Peyer's patch (tissue), 4 donors: Measurements from ENCODE around the gene PAK3. TPM values are rescaled to one million over a fixed set of nuclear protein-coding genes. Genes with fewer than 3 reads are reported as not detected.

ENCODE experiments used
- DNase-seq, 3 donors: peaks; one replicate each; pipeline ENCODE4 v3.0.0-alpha.2; 2017 to 2019
- H3K27ac ChIP-seq, 4 donors: fragments of 200-600 bp; sonication (generic); one replicate each; pipeline ENCODE4 v1.5.1; 2016 to 2019
- H3K27me3 ChIP-seq, 2 donors: fragments of 200-600 bp; sonication (generic); one replicate each; pipeline ENCODE4 v1.5.1; 2019
- H3K36me3 ChIP-seq, 3 donors: fragments of 200-600 bp; sonication (generic); one replicate each; pipeline ENCODE4 v1.5.1; 2016 to 2019
- H3K4me1 ChIP-seq, 4 donors: fragments of 200-600 bp; sonication (generic); one replicate each; pipeline ENCODE4 v1.5.1; 2016 to 2019
- H3K4me3 ChIP-seq, 4 donors: fragments of 200-600 bp; sonication (generic); 1 replicate in 3 of 4; 2 replicates in 1 of 4; pipeline ENCODE4 v1.5.1; 2016 to 2019; ENCODE audit warnings: mild to moderate bottlenecking in 1 of 4
- H3K9me3 ChIP-seq, 4 donors: fragments of 200-600 bp; sonication (generic); one replicate each; pipeline ENCODE4 v1.5.1; 2016 to 2019; ENCODE audit warnings: mild to moderate bottlenecking in 1 of 4
- POLR2A ChIP-seq, 2 donors: fragments of 450-650 bp; IDR thresholded peaks; one replicate each; pipeline ENCODE4 v1.5.1; 2017; ENCODE audit warnings: antibody characterized with exemption in 2 of 2, mild to moderate bottlenecking in 2 of 2, moderate library complexity in 2 of 2
- total RNA-seq, 4 donors: library from RNA; depleted of rRNA; stranded (reverse); fragments of >200 nt; gene quantifications; one replicate each; pipeline ENCODE4 v1.1.0, GENCODE V29; 2016
- TF ChIP-seq, protein P1 (sequence below), 6 experiments: fragments of 450-650 bp in 4 of 6; fragments of 200-600 bp in 2 of 6; sonication (generic) in 1 of 6; IDR thresholded peaks; one replicate each; pipeline ENCODE4 v1.5.1; 2017 to 2019; ENCODE audit warnings: antibody characterized with exemption in 6 of 6, mild to moderate bottlenecking in 3 of 6, moderate library complexity in 1 of 6

The PAK3 gene
- total RNA-seq, 4 donors from 2014 or later, result 0.13 to 8.3 (median 0.18) TPM

- TF ChIP-seq POLR2A (IDR thresholded peaks at IDR 0.05), result no peak
- TF ChIP-seq, protein P1, sequence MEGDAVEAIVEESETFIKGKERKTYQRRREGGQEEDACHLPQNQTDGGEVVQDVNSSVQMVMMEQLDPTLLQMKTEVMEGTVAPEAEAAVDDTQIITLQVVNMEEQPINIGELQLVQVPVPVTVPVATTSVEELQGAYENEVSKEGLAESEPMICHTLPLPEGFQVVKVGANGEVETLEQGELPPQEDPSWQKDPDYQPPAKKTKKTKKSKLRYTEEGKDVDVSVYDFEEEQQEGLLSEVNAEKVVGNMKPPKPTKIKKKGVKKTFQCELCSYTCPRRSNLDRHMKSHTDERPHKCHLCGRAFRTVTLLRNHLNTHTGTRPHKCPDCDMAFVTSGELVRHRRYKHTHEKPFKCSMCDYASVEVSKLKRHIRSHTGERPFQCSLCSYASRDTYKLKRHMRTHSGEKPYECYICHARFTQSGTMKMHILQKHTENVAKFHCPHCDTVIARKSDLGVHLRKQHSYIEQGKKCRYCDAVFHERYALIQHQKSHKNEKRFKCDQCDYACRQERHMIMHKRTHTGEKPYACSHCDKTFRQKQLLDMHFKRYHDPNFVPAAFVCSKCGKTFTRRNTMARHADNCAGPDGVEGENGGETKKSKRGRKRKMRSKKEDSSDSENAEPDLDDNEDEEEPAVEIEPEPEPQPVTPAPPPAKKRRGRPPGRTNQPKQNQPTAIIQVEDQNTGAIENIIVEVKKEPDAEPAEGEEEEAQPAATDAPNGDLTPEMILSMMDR (IDR thresholded peaks at IDR 0.05), result no peak
- no peaks in the 10 kb centered on the region for H3K36me3 ChIP-seq
- no peak overlapping the region for H3K4me3 ChIP-seq
Measured at GRCh38 chrX:111165902-111166301, 69.9 kb downstream of the PAK3 start.

DNA sequence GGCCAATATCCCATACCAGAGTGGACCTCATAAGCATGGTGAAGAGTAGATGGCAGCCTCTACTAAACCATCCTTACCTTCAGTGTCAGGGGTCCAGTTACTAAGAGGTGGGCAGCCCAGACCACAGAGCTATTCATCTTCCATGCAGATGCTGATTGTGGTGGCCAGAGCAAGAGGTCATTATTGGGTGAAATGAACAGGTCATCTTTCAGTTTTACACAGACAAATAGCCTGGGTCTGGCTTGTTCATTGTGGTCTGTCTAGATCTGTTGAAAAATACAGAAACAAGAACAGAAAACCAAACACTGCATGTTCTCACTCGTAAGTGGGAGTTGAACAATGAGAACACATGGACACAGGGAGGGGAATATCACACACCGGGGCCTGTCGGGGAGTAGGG is 71.3 kb downstream of the PAK3 start:
- H3K4me1 ChIP-seq, result no peaks in the 10 kb centered on the region
- H3K4me3 ChIP-seq, result no peak overlapping the region
- no peak for DNase-seq
- TF ChIP-seq, protein P1 (IDR thresholded peaks at IDR 0.05), result no peak
- no peaks in the 10 kb centered on the region for H3K9me3 ChIP-seq
- H3K27ac ChIP-seq, result no peak overlapping the region
- no peaks in the 10 kb centered on the region for H3K36me3 ChIP-seq
- H3K27me3 ChIP-seq, result no peaks in the 10 kb centered on the region

More at GRCh38 chrX:111165902-111166301, 69.9 kb downstream of the PAK3 start:
- DNase-seq, result no peak
- no peaks in the 10 kb centered on the region for H3K27me3 ChIP-seq
- H3K27ac ChIP-seq, result no peak overlapping the region
- H3K4me1 ChIP-seq, result no peaks in the 10 kb centered on the region
- H3K9me3 ChIP-seq, result no peaks in the 10 kb centered on the region

DNA sequence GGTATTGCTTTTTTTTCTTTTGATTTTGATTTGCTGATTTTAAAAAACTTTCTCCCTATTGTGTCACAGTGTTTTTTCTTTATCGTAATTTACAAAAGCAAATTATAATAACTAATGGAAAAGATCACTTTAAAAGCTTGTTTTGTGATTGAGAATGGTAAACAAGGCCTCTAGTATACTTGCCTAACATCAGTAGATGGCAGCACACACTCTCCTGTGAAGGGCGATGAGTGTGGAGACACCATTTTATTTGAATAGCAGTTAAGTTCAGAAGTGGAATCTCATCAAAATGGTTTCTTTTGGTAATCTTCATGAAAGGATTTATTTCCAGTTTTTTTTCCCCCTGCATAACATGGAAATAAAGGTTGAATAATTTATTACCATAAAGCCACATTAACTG is 72.3 kb downstream of the PAK3 start:
- Histone ChIP-seq H3K4me1 (no peaks in the 10 kb centered on the region), H3K36me3 (no peaks in the 10 kb centered on the region), H3K4me3 (no peak overlapping the region), H3K27me3 (no peaks in the 10 kb centered on the region), H3K9me3 (no peaks in the 10 kb centered on the region), H3K27ac (no peak overlapping the region)
- TF ChIP-seq, protein P1 (IDR thresholded peaks at IDR 0.05), result no peak
- TF ChIP-seq POLR2A (IDR thresholded peaks at IDR 0.05), result no peak
- DNase-seq, result no peak

- Histone ChIP-seq H3K4me1 (no peaks in the 10 kb centered on the region), H3K27ac (no peak overlapping the region), H3K4me3 (no peak overlapping the region), H3K27me3 (no peaks in the 10 kb centered on the region), H3K9me3 (no peaks in the 10 kb centered on the region), H3K36me3 (no peaks in the 10 kb centered on the region)
- no peak for DNase-seq
- no peak for TF ChIP-seq POLR2A (IDR thresholded peaks at IDR 0.05)
- TF ChIP-seq, protein P1 (IDR thresholded peaks at IDR 0.05), result no peak
Measured at GRCh38 chrX:111169141-111169540, 73.2 kb downstream of the PAK3 start.

DNA sequence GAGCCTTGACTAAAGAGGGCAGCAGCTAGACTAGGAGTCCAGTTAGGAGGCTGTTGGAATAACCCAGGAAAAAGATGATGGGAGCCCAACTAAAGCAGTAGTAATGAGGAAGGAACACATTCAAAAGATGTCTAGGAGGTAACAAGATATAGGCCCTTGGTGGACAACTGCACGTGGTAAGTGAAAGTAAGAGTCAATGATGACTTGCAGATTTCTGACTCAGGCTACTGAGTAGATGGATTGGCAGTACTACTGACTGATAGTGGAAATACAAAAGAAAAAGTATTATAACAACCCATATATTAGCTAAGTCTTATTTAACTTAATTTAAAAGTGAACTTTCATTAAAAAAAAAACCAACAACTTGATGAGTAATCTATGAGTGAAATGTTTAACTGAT is 74.0 kb downstream of the PAK3 start:
- no peak for DNase-seq
- TF ChIP-seq, protein P1 (IDR thresholded peaks at IDR 0.05), result no peak
- TF ChIP-seq POLR2A (IDR thresholded peaks at IDR 0.05), result no peak
- H3K4me1 ChIP-seq, result no peaks in the 10 kb centered on the region
- H3K36me3 ChIP-seq, result no peaks in the 10 kb centered on the region
- H3K9me3 ChIP-seq, result no peaks in the 10 kb centered on the region
- no peak overlapping the region for H3K4me3 ChIP-seq
- H3K27ac ChIP-seq, result no peak overlapping the region
- H3K27me3 ChIP-seq, result no peaks in the 10 kb centered on the region

DNA sequence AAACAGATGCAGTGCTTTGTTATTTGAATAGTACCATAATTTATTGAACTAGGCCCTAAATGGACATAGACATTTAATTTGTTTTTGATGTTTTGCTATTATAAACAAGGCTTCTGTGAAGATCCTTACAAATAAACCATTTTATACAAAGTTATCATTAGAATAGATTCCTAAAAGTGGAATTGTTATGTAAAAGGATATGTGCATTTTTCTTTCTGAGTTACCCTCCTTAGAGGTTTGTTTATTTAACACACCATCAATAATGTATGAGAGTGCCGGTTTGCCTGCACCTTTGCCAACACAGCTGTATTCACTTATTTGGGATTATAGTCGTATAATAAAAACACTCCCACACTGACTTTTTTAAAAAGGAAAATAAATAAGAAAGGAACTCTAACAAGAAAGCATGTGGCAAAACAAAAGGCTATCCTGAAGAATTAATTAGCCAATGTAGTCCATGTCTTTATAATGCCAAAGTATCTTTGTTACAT is 84.8 kb downstream of the PAK3 start:
- Histone ChIP-seq H3K36me3 (no peaks in the 10 kb centered on the region), H3K9me3 (no peaks in the 10 kb centered on the region), H3K4me3 (no peak overlapping the region), H3K27me3 (no peaks in the 10 kb centered on the region), H3K4me1 (no peaks in the 10 kb centered on the region), H3K27ac (no peak overlapping the region)
- no peak for TF ChIP-seq POLR2A (IDR thresholded peaks at IDR 0.05)
- TF ChIP-seq, protein P1 (IDR thresholded peaks at IDR 0.05), result no peak
- DNase-seq, result no peak
